Stimulated activated CD4-positive, alpha-beta T cell treated with anti-CD3 and anti-CD28 coated beads, TNF-alpha, amount 100 ng/mL, for 24 hours (primary cell): Measurements from ENCODE around the gene TNC.

Experiments
- DNase-seq, 3 experiments: peaks; one replicate each; pipeline ENCODE4 v3.0.0-alpha.2; 2020; ENCODE audit warnings: low read depth in 3 of 3

TNC gene

DNA sequence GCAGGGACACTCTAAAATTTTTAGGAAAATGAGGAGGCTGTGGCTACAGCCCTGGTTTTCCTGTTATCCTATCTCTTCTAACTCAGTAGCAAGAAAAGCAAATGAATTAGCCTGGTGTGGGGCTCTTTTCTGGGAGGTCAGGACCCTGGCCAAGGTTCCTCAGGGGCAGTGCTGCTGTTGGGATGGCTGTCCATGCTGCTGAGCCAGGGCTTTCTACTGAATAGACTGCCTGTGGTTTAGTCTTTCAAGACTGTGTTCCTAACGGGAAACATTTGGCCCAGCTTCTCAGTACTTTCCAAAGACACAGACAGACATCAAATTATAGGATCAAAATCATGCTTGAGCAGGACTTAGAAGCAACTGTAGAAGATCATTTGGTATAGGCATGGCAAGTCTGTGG is 18.1 kb downstream of the TNC start:
- no peak for DNase-seq

GRCh38 chr9:115098226-115098965 is 19.6 kb downstream of the TNC start:
- DNase-seq: no peak

DNA sequence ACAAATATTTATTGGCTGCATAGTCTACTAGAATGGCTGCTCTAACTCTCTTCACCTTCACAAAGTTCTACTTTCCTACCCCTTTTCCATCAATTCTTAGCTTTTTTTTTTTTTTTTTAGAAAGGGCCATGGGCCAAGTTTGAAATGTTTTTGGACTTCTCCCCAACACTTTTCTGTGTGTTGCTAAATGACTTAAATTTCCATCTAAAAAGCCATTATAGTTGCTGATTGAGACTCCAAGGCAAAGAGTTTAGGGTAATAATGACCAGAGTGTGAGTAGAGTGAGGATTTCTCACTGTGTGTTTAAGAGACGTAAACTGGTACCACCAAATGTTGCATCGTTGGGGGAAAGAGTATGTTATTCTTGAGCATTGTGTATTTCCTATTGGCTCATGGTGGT is 24.4 kb downstream of the TNC start:
- no peak for DNase-seq

DNA sequence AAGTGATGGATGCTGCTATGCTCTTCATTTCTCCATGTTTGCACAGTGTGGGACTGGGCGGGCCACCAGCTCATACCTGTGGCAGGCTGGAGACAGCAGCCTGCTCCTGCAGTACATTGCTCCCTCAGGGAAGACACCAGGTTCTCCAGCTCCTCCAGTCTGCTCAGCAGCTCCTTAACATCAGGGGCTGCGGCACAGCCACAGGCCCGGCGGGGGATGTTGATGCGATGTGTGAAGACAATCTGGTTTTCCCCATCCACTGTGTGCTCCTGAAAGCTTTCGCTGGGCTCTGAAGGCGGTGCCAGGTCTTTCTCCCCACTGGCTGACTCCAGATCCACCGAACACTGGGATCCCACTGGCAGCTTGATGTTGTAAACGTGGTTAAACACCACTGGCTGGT is 27.5 kb downstream of the TNC start:
- no peak for DNase-seq

DNA sequence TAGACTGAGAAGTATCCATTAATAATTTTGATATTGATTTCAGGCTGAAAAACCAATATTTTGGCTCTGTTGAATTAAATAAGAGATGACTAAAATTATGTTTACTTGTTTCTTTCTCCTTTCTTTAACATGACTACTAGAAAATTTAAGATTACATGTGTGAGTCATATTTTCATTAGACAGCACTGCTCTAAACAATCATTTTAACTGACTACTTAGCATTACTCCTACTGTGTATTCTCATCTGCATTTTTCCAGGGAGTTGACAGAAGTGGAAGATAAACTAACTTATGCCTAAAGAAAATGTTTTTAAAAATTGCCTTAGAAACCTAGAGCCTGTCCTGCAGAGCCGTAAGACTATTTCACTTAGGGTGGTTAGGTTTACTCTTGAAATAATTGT is 29.1 kb downstream of the TNC start:
- DNase-seq: no peak

GRCh38 chr9:115086886-115087285 is 31.1 kb downstream of the TNC start:
- no peak for DNase-seq

DNA sequence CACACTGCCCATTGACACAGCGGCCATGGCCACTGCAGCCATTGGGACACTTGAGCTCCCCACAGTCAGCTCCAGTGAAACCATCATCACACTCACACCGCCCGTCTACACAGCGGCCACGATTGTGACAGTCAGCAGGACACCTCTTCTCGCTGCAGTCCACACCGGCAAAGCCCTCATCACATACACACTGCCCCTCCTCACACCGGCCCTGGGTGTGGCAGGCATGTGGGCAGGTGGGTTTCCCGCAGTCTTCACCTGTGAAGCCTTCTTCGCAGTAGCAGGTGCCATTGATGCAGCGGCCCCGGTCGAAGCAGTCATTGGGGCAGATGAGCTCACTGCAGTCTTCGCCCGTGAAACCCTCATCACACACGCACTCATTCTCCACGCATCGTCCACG is 31.5 kb downstream of the TNC start:
- no peak for DNase-seq

GRCh38 chr9:115085773-115086377 is 32.1 kb downstream of the TNC start:
- no peak for DNase-seq

GRCh38 chr9:115084709-115085108 is 33.2 kb downstream of the TNC start:
- DNase-seq: no peak

- DNase-seq: no peak
Observed at GRCh38 chr9:115084157-115084556, 33.8 kb downstream of the TNC start.

GRCh38 chr9:115080242-115080641 is 37.7 kb downstream of the TNC start:
- no peak for DNase-seq

DNA sequence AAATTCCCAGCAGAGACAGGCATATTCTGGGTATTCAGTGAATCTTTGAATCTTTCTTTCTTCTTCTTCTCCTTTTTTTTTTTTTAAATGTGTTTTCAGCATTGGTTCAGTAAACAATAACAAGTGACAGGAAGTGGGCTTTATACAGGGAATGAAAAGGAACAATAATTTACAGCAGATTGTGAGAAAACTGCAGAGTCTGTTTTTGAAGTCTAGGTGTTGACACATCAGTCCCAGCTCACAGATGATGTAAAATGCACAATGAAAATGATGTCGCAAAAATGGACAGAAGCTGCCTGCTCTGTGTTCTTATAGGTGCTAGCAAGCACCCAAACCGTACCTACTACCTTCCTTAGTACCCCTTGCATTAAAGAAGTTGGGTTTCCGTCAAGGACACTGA is 38.8 kb downstream of the TNC start:
- DNase-seq: no peak

- no peak for DNase-seq
Observed at GRCh38 chr9:115073456-115073855, 44.5 kb downstream of the TNC start.

DNA sequence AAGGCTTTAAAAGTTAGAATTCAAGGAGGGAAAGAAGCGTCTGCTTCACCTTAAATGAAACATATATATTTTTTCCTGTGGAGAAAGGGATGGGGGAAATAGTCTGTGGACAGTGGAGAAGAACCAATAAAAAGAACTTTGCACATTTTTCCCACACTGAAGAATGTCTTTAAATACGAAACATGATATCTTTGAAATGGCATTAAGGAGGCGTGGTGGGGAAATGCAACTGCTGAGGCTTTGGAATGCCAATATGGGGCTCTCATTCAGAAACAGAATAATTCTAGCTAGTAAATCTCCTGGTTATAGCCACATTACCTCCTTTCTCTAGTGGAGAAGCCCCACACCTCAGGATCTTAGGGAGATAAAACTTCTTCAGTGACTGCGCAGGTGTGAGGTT is 46.8 kb downstream of the TNC start:
- DNase-seq: no peak

- no peak for DNase-seq
Observed at GRCh38 chr9:115069771-115070170, 48.2 kb downstream of the TNC start.

DNA sequence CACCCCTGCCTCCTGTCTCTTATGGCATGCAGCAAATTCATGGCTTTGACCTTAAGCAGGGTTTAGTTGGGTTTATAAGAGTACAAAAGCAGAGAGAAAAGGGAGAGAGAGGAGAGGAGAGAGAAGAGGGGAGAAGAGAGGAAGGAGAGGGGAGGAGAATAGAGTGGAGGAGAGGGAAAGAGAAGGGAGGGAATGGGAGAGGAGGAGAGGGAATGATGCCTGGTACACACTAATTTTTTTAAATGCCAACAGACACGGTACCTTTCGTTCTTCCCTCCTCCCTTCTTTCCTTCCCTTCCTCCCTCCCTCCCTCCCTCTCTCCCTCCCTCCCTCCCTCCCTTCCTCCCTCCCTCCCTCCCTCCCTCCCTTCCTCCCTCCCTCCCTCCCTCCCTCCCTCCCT is 48.7 kb downstream of the TNC start:
- DNase-seq: no peak

- no peak for DNase-seq
Observed at GRCh38 chr9:115068031-115068430, 49.9 kb downstream of the TNC start.

DNA sequence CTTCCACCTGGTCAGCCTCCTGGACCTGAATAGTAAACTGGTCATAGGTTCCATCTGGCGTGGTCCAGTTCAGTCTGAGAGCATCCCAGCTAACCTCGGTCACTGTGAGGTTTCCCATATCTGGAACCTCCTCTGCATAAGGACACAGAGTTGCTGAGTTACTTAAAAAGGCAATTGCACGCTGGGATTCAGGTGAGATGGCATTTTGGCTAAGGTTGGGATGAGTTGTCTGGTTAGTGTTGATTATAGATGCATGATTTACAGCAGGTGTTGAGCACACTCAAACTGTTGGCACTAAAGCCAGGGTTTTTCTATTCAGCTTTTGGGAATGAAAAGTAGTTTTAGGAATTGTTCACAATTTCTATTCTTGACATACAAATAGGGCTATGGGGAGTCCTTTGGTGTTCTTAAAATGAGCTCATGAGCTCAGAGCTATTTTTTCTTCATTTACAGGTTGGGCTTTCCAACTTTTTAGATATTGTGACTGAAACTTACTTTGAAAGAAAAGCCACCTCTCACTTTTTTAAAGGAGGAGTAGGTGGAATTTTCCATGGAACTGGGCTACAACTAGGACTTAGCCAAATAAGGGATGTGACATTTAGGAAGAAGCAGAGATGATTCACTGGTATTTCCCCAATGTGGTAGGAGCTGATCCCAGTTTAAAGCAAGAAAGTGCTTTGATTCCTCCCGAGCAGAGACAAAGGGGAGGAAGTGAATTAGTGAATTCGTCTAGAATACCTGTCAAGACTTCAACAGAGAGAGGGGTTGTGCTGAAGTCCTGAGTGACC is 54.7 kb downstream of the TNC start:
- DNase-seq: no peak

- DNase-seq: no peak
Observed at GRCh38 chr9:115058684-115059315, 59.2 kb downstream of the TNC start.

DNA sequence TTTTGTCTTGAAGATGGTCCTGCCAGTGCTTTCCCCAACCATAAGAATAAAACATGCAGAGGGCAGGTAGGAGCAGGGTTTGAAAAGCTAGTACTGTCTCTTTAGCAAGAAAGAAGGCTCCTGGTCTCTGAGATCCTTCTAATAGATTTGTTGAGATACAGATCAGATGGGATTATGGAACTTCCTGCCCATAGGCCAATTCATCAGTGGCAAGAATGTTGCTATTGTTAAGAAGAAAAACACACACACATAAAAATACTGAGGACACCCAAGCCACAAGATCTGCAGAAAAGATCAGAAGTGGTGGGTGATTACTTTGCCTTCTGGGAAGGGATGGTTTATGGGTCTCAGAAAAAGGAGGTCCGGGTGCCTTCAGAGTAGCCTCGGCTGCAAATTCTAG is 59.8 kb downstream of the TNC start:
- DNase-seq: no peak

GRCh38 chr9:115057559-115057958 is 60.4 kb downstream of the TNC start:
- DNase-seq: no peak

DNA sequence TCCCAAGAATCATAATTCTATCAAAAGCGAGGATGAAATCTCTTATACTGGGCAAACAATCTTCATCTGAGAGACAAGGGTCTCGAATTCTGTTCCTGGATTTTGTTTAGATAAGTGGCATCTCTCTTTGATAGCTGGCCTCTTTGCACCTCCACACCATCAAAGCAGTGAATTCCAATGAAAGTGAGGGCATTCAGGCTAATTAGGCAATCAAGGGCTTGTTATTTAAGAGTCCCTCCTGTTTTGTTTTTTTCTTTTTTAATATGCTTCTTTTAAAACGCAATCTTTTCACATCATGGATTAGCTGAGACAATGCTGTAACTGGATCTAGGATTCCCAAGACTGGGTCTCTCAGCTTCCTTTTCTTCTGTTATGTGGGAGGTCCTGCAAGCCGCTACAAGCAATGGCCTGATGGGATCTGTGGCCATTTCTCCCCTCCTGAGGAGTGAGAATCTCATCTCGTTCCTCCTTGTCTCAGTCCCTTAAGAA is 67.9 kb downstream of the TNC start:
- DNase-seq: no peak
